Central memory CD8-positive, alpha-beta T cell (primary cell): ENCODE results near the gene MAN2B2.

Experiments
- ATAC-seq: fragments of 150-1000 bp; cut with Tn5 transposase; replicated peaks from 2 replicates; pipeline ENCODE4 v1.10.0; 2022; ENCODE audit warnings: mild to moderate bottlenecking, moderate FRiP score, moderate number of reproducible peaks; ENCODE audit not compliant: poor library complexity, severe bottlenecking; ENCODE audit errors: extremely low read depth
- DNase-seq, 2 donors: peaks; one replicate each; pipeline ENCODE4 v3.0.0; 2021; ENCODE audit warnings: low spot score in 2 of 2
- H3K27ac Mint-ChIP-seq: one replicate; pipeline ENCODE4 v1.8.0; 2022; ENCODE audit warnings: low read depth, mild to moderate bottlenecking, moderate library complexity, mixed read lengths
- H3K27me3 Mint-ChIP-seq: one replicate; pipeline ENCODE4 v1.8.0; 2022; ENCODE audit warnings: mixed read lengths
- H3K36me3 Mint-ChIP-seq: one replicate; pipeline ENCODE4 v1.8.0; 2022; ENCODE audit warnings: mild to moderate bottlenecking, moderate library complexity, mixed read lengths; ENCODE audit not compliant: insufficient read depth
- H3K4me1 Mint-ChIP-seq: one replicate; pipeline ENCODE4 v1.8.0; 2022; ENCODE audit warnings: mixed read lengths
- H3K4me3 Mint-ChIP-seq: one replicate; pipeline ENCODE4 v1.8.0; 2022; ENCODE audit warnings: mild to moderate bottlenecking, moderate library complexity, mixed read lengths
- H3K9me3 Mint-ChIP-seq: one replicate; pipeline ENCODE4 v1.8.0; 2022; ENCODE audit warnings: mixed read lengths

MAN2B2 gene

GRCh38 chr4:6592804-6593563, 18.0 kb downstream of the MAN2B2 start:
- ATAC-seq (no peak), DNase-seq (no peak)
- Mint-ChIP-seq H3K27ac (no peak overlapping the region), H3K4me3 (no peak overlapping the region), H3K9me3 (no peaks in the 10 kb centered on the region), H3K4me1 (no peaks in the 10 kb centered on the region), H3K27me3 (no peaks in the 10 kb centered on the region), H3K36me3 (peaks cover 28% of the 10 kb centered on the region)

- Mint-ChIP-seq H3K27me3 (no peaks in the 10 kb centered on the region), H3K36me3 (peaks cover 25% of the 10 kb centered on the region), H3K4me1 (no peaks in the 10 kb centered on the region), H3K4me3 (no peak overlapping the region), H3K9me3 (no peaks in the 10 kb centered on the region), H3K27ac (no peak overlapping the region)
- ATAC-seq: no peak
- DNase-seq: no peak
These were observed 19.4 kb downstream of the MAN2B2 start for GRCh38 chr4:6594341-6594740.

GRCh38 chr4:6594826-6595355, 19.9 kb downstream of the MAN2B2 start:
- ATAC-seq (no peak), DNase-seq (no peak)
- Mint-ChIP-seq H3K27me3 (no peaks in the 10 kb centered on the region), H3K9me3 (no peaks in the 10 kb centered on the region), H3K4me3 (no peak overlapping the region), H3K36me3 (peaks cover 25% of the 10 kb centered on the region), H3K27ac (no peak overlapping the region), H3K4me1 (no peaks in the 10 kb centered on the region)

- Mint-ChIP-seq H3K9me3 (no peaks in the 10 kb centered on the region), H3K36me3 (peaks cover 21% of the 10 kb centered on the region), H3K4me3 (no peak overlapping the region), H3K4me1 (no peaks in the 10 kb centered on the region), H3K27me3 (no peaks in the 10 kb centered on the region), H3K27ac (no peak overlapping the region)
- DNase-seq (no peak), ATAC-seq (no peak)
These were observed 21.0 kb downstream of the MAN2B2 start for GRCh38 chr4:6595897-6596537.

GRCh38 chr4:6596948-6597347, 22.0 kb downstream of the MAN2B2 start:
- H3K27ac Mint-ChIP-seq: no peak overlapping the region
- H3K27me3 Mint-ChIP-seq: no peaks in the 10 kb centered on the region
- ATAC-seq: no peak
- peaks cover 22% of the 10 kb centered on the region for H3K36me3 Mint-ChIP-seq
- no peaks in the 10 kb centered on the region for H3K4me1 Mint-ChIP-seq
- H3K4me3 Mint-ChIP-seq: no peak overlapping the region
- no peak for DNase-seq
- H3K9me3 Mint-ChIP-seq: no peaks in the 10 kb centered on the region

GRCh38 chr4:6598127-6598526, 23.1 kb downstream of the MAN2B2 start:
- ATAC-seq (no peak), DNase-seq (no peak)
- H3K9me3 Mint-ChIP-seq: no peaks in the 10 kb centered on the region
- no peaks in the 10 kb centered on the region for H3K4me1 Mint-ChIP-seq
- peaks cover 21% of the 10 kb centered on the region for H3K36me3 Mint-ChIP-seq
- H3K27ac Mint-ChIP-seq: no peak overlapping the region
- no peak overlapping the region for H3K4me3 Mint-ChIP-seq
- H3K27me3 Mint-ChIP-seq: no peaks in the 10 kb centered on the region

- peaks cover 21% of the 10 kb centered on the region for H3K36me3 Mint-ChIP-seq
- H3K4me1 Mint-ChIP-seq: no peaks in the 10 kb centered on the region
- no peak overlapping the region for H3K27ac Mint-ChIP-seq
- ATAC-seq (no peak), DNase-seq (no peak)
- no peaks in the 10 kb centered on the region for H3K27me3 Mint-ChIP-seq
- H3K9me3 Mint-ChIP-seq: peaks cover 1% of the 10 kb centered on the region
- H3K4me3 Mint-ChIP-seq: no peak overlapping the region
These were observed 23.7 kb downstream of the MAN2B2 start for GRCh38 chr4:6598641-6599040.

GRCh38 chr4:6601661-6602250, 26.8 kb downstream of the MAN2B2 start:
- DNase-seq (no peak), ATAC-seq (no peak)
- H3K4me3 Mint-ChIP-seq: no peak overlapping the region
- H3K27ac Mint-ChIP-seq: no peak overlapping the region
- no peaks in the 10 kb centered on the region for H3K27me3 Mint-ChIP-seq
- H3K9me3 Mint-ChIP-seq: peaks cover 9% of the 10 kb centered on the region
- no peaks in the 10 kb centered on the region for H3K4me1 Mint-ChIP-seq
- H3K36me3 Mint-ChIP-seq: peaks cover 29% of the 10 kb centered on the region

GRCh38 chr4:6602289-6602688, 27.3 kb downstream of the MAN2B2 start:
- Mint-ChIP-seq H3K4me1 (peaks cover 3% of the 10 kb centered on the region), H3K4me3 (no peak overlapping the region), H3K27me3 (no peaks in the 10 kb centered on the region), H3K9me3 (peaks cover 9% of the 10 kb centered on the region), H3K27ac (no peak overlapping the region), H3K36me3 (peaks cover 28% of the 10 kb centered on the region)
- ATAC-seq (no peak), DNase-seq (no peak)

- Mint-ChIP-seq H3K4me1 (peaks cover 11% of the 10 kb centered on the region), H3K36me3 (peaks cover 29% of the 10 kb centered on the region), H3K4me3 (no peak overlapping the region), H3K27ac (peak overlapping the region; percentile 81), H3K9me3 (peaks cover 9% of the 10 kb centered on the region), H3K27me3 (no peaks in the 10 kb centered on the region)
- no peak for ATAC-seq
- no peak for DNase-seq
These were observed 28.1 kb downstream of the MAN2B2 start for GRCh38 chr4:6603128-6603527.

- Mint-ChIP-seq H3K27ac (no peak overlapping the region), H3K27me3 (no peaks in the 10 kb centered on the region), H3K9me3 (peaks cover 9% of the 10 kb centered on the region), H3K4me1 (peaks cover 24% of the 10 kb centered on the region), H3K36me3 (peaks cover 34% of the 10 kb centered on the region), H3K4me3 (no peak overlapping the region)
- no peak for ATAC-seq
- no peak for DNase-seq
These were observed 30.1 kb downstream of the MAN2B2 start for GRCh38 chr4:6605114-6605513.

GRCh38 chr4:6605605-6606004, 30.6 kb downstream of the MAN2B2 start:
- Mint-ChIP-seq H3K4me1 (peaks cover 24% of the 10 kb centered on the region), H3K4me3 (no peak overlapping the region), H3K27me3 (no peaks in the 10 kb centered on the region), H3K36me3 (peaks cover 35% of the 10 kb centered on the region), H3K27ac (no peak overlapping the region), H3K9me3 (peaks cover 9% of the 10 kb centered on the region)
- ATAC-seq (no peak), DNase-seq (no peak)
